Skeletal muscle satellite cell (primary cell): Measurements from ENCODE around the gene TMEM108.

Experiments
- H3K27me3 ChIP-seq: 2 replicates; pipeline ENCODE4 v1.7.0; 2013; ENCODE audit warnings: low read length; ENCODE audit not compliant: control insufficient read depth, insufficient read depth
- H3K36me3 ChIP-seq: 2 replicates; pipeline ENCODE4 v1.7.0; 2013; ENCODE audit warnings: mild to moderate bottlenecking, control low read depth, low read length; ENCODE audit not compliant: insufficient read depth
- H3K4me1 ChIP-seq: 2 replicates; pipeline ENCODE4 v1.7.0; 2013; ENCODE audit warnings: low read length; ENCODE audit not compliant: control insufficient read depth, insufficient read depth
- H3K4me2 ChIP-seq: 2 replicates; pipeline ENCODE4 v1.7.0; 2013; ENCODE audit warnings: mild to moderate bottlenecking, low read length
- H3K4me3 ChIP-seq: 2 replicates; pipeline ENCODE4 v1.7.0; 2013; ENCODE audit warnings: low read length
- H3K9ac ChIP-seq: 2 replicates; pipeline ENCODE4 v1.7.0; 2013; ENCODE audit warnings: mild to moderate bottlenecking, low read depth, low read length, moderate library complexity
- H3K9me3 ChIP-seq: replicated peaks from 2 replicates; pipeline ENCODE4 v1.7.0; 2013; ENCODE audit warnings: mild to moderate bottlenecking, control low read depth, low read length

The TMEM108 gene

GRCh38 chr3:133301731-133302130 is 263.5 kb downstream of the TMEM108 start:
- Histone ChIP-seq H3K36me3 (no peaks in the 10 kb centered on the region), H3K9ac (peak overlapping the region; percentile 45), H3K4me1 (peaks cover 35% of the 10 kb centered on the region), H3K27me3 (no peaks in the 10 kb centered on the region), H3K4me2 (peak overlapping the region; percentile 28), H3K4me3 (no peak overlapping the region), H3K9me3 (no peaks in the 10 kb centered on the region)

DNA sequence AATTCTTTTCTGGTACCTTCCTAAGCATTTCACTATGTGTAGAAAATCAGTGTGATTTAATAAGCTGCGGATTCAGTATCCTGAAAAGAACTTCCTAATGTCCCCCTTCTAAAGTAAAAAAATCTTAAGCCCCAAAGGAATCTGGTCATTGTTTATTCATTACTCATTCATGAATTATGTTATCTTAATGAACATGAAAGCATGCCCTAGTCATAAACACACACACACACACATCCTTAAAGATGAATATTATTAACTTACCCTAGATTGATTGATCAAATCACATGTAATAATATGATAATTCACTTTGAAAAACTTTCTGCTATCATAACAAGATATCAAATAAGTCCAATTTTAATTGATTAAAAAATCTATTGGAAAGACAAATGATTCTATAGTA is 265.2 kb downstream of the TMEM108 start:
- no peaks in the 10 kb centered on the region for H3K27me3 ChIP-seq
- H3K4me2 ChIP-seq: no peak overlapping the region
- no peak overlapping the region for H3K9ac ChIP-seq
- H3K4me1 ChIP-seq: peaks cover 32% of the 10 kb centered on the region
- H3K9me3 ChIP-seq: no peaks in the 10 kb centered on the region
- no peak overlapping the region for H3K4me3 ChIP-seq
- no peaks in the 10 kb centered on the region for H3K36me3 ChIP-seq

DNA sequence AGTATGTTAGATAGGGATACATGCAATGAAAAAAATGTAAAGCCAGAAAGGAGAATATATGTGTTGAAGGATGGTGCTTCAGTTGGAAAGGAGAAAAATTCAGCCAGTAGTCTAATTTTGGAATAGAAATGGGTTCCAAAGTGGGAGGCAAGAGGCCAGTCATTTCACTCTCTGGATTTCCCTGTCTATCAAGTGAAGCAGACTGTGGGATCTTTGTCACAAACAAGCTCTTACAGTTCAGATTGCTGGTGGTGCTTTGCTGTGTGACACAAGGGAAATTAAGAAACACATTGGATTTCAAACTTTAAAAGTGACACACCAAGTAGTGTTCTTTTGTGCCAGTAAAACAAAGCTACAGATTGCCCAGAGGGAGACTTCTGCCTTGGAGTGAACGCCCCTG is 279.7 kb downstream of the TMEM108 start:
- Histone ChIP-seq H3K4me2 (no peak overlapping the region), H3K9me3 (peaks cover 3% of the 10 kb centered on the region), H3K4me1 (no peaks in the 10 kb centered on the region), H3K27me3 (no peaks in the 10 kb centered on the region), H3K4me3 (no peak overlapping the region), H3K9ac (no peak overlapping the region), H3K36me3 (no peaks in the 10 kb centered on the region)

- Histone ChIP-seq H3K9me3 (no peaks in the 10 kb centered on the region), H3K36me3 (no peaks in the 10 kb centered on the region), H3K9ac (no peak overlapping the region), H3K4me1 (no peaks in the 10 kb centered on the region), H3K4me2 (no peak overlapping the region), H3K27me3 (no peaks in the 10 kb centered on the region), H3K4me3 (no peak overlapping the region)
Observed at GRCh38 chr3:133328373-133328772, 290.2 kb downstream of the TMEM108 start.

DNA sequence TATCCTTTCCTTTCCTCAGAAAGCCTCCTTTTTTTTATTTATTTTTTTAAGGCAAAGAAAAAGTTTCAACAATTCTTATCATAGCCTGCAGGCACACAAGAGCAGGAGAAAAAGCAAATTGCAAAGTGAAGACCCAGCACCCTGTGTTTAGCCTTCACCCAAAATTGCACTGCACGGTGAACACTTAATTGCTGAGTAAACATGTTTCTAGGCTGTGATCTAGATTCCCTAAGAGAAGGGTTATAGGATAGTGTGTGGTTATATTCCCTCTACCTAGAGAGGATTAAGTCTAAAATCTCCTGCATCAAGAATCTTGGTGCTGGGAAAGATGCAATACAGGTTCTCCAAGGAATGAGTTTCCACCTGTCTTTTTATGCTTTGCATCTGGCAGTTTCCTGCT is 291.4 kb downstream of the TMEM108 start:
- no peaks in the 10 kb centered on the region for H3K9me3 ChIP-seq
- H3K4me3 ChIP-seq: no peak overlapping the region
- H3K4me2 ChIP-seq: no peak overlapping the region
- no peak overlapping the region for H3K9ac ChIP-seq
- H3K27me3 ChIP-seq: no peaks in the 10 kb centered on the region
- no peaks in the 10 kb centered on the region for H3K36me3 ChIP-seq
- no peaks in the 10 kb centered on the region for H3K4me1 ChIP-seq

GRCh38 chr3:133330065-133330464 is 291.9 kb downstream of the TMEM108 start:
- no peaks in the 10 kb centered on the region for H3K36me3 ChIP-seq
- no peaks in the 10 kb centered on the region for H3K4me1 ChIP-seq
- no peaks in the 10 kb centered on the region for H3K27me3 ChIP-seq
- no peak overlapping the region for H3K9ac ChIP-seq
- H3K9me3 ChIP-seq: no peaks in the 10 kb centered on the region
- H3K4me2 ChIP-seq: no peak overlapping the region
- H3K4me3 ChIP-seq: no peak overlapping the region

GRCh38 chr3:133330522-133330921 is 292.3 kb downstream of the TMEM108 start:
- Histone ChIP-seq H3K4me3 (no peak overlapping the region), H3K36me3 (no peaks in the 10 kb centered on the region), H3K9me3 (no peaks in the 10 kb centered on the region), H3K4me1 (no peaks in the 10 kb centered on the region), H3K27me3 (no peaks in the 10 kb centered on the region), H3K4me2 (no peak overlapping the region), H3K9ac (no peak overlapping the region)

DNA sequence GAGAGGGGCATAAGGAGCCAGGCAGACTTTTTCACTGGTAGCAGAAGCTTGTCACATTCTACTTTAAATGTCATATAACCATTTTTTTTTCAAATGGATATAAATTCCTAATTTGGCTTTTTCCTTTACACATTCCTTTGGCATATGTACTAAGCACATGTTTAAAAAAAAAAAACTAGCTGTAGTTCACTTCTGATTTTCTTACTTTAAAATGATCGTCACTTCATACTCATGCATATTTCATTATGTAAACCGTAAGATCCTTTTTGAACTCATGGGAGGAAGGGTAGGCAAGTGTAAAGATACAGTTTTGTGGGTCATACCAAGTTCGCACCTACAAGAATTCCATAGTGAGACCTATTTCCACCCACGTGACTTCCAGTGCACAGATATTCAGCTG is 316.5 kb downstream of the TMEM108 start:
- Histone ChIP-seq H3K36me3 (no peaks in the 10 kb centered on the region), H3K4me3 (no peak overlapping the region), H3K4me2 (no peak overlapping the region), H3K4me1 (no peaks in the 10 kb centered on the region), H3K9me3 (no peaks in the 10 kb centered on the region), H3K27me3 (no peaks in the 10 kb centered on the region), H3K9ac (no peak overlapping the region)

DNA sequence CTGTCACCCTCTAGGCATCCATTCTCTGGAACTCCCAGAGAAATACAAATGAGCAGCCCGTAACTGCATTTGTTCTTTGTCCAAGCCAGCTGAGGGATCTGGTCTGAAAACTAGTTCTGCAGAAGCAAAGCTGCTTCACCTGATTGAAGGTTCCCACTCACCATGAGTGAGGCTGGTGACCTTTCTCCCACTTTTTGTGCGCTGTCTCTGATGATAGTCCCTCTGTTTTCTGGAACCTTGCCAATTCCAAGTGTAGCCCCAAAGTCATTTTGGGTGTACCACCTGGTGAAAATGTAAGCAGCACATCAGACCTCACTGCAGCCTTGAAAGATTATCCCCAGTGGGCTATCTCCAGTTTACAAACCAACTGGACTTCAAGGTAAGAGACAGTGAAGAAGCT is 322.3 kb downstream of the TMEM108 start:
- Histone ChIP-seq H3K4me1 (no peaks in the 10 kb centered on the region), H3K4me3 (no peak overlapping the region), H3K36me3 (no peaks in the 10 kb centered on the region), H3K9me3 (no peaks in the 10 kb centered on the region), H3K9ac (no peak overlapping the region), H3K4me2 (no peak overlapping the region), H3K27me3 (no peaks in the 10 kb centered on the region)

DNA sequence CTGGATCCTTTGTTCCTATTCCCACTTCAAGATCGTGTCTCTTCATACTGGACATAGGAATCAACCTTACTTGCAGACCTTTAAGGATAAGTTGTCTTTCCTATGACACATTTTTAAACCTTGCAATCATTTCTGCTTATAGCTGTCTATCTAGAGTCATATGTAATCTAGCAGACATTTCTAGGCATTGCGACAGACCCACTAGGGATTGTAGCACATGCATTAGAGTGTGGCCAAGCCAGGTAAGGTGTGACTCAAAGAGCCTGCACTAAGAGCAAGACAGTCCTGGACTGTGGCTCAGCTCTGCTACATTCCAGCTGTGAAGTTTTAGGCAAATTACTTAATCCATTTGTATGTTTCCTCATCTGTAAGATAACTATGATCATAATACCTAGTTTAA is 322.8 kb downstream of the TMEM108 start:
- Histone ChIP-seq H3K4me1 (no peaks in the 10 kb centered on the region), H3K36me3 (no peaks in the 10 kb centered on the region), H3K9ac (no peak overlapping the region), H3K4me2 (no peak overlapping the region), H3K4me3 (no peak overlapping the region), H3K27me3 (no peaks in the 10 kb centered on the region), H3K9me3 (no peaks in the 10 kb centered on the region)

DNA sequence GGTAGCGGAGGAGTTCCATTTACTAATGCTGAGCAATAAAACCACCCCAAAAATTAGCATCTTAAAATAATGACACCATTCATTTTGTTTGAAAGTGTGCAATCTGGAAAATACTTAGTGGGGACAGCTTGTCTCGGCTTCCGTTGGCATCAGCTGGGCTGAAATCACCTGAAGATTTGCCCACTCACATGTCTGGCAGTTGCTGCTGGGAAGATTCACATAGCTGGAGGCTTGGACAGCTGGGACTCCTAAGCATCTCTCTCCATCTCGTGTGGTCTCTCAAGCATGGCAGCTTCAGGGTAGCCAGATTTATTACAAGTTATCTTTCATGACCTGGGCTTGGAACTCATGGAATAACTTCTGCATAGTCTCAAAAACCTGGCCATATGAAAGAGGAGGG is 323.2 kb downstream of the TMEM108 start:
- Histone ChIP-seq H3K27me3 (no peaks in the 10 kb centered on the region), H3K9me3 (no peaks in the 10 kb centered on the region), H3K4me3 (no peak overlapping the region), H3K4me2 (no peak overlapping the region), H3K4me1 (no peaks in the 10 kb centered on the region), H3K36me3 (no peaks in the 10 kb centered on the region), H3K9ac (no peak overlapping the region)

DNA sequence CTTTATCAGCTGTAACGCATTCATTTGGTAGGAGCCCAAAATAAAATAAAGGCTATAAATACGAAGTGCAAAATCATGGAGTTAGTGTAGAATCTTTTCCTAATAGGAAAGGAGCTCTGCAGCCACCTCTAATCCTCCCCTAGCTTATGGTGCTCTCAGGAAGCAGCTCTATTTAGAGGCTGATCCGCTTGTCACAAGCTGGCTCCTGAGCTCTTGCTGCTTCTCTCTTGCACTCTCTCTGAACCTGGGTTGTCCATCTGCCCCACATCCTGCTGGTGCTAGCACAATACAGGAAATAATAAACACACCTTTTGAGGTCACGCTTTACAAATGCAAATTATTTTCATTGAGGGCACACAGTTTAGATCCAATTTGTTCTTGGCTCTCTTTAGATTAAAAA is 324.3 kb downstream of the TMEM108 start:
- H3K4me2 ChIP-seq: no peak overlapping the region
- no peak overlapping the region for H3K9ac ChIP-seq
- H3K4me1 ChIP-seq: no peaks in the 10 kb centered on the region
- H3K27me3 ChIP-seq: no peaks in the 10 kb centered on the region
- H3K9me3 ChIP-seq: no peaks in the 10 kb centered on the region
- no peaks in the 10 kb centered on the region for H3K36me3 ChIP-seq
- H3K4me3 ChIP-seq: no peak overlapping the region
